HG02610 (cell line): ENCODE results near the gene BBS5.
"Not testable (repeated sequence)": the region's sequence is repeated elsewhere in the genome, so short reads cannot be mapped to it uniquely, and the experiment has no call there.

ENCODE experiments used
- ATAC-seq: cut with Tn5 transposase; IDR thresholded peaks from one replicate; pipeline ENCODE4 v1.9.1; 2021; ENCODE audit warnings: mild to moderate bottlenecking, moderate library complexity; ENCODE audit not compliant: unreplicated experiment

The BBS5 gene

GRCh38 chr2:169479257-169480078, at the start of gene BBS5:
Gene BBS5, plus strand, starts transcription at chr2:169479494. Its CDS starts 60 bp downstream, at chr2:169479554.
- ATAC-seq, result peak; percentile 99

- ATAC-seq, result not testable (repeated sequence)
These were observed 47.5 kb upstream of the BBS5 start for GRCh38 chr2:169431772-169432171.

DNA sequence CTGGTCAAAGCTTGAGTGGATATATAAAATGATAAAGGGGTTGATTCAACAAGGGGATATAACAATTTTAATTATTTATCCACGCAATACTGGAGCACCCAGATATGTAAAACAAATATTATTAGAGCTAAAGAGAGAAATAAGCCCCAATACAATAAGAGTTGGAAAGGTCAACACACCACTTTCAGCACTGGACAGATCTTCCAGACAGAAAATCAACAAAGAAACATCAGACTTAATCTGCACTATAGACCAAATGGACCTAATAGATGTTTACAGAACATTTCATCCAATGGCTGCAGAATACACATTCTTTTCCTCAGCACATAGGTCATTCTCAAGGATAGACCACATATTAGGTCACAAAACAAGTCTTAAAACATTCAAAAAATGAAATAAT, 45.1 kb upstream of the BBS5 start:
- not testable (repeated sequence) for ATAC-seq

- ATAC-seq, result no peak
These were observed 40.7 kb upstream of the BBS5 start for GRCh38 chr2:169438466-169439072.

GRCh38 chr2:169439900-169440299, 39.4 kb upstream of the BBS5 start:
- no peak for ATAC-seq

DNA sequence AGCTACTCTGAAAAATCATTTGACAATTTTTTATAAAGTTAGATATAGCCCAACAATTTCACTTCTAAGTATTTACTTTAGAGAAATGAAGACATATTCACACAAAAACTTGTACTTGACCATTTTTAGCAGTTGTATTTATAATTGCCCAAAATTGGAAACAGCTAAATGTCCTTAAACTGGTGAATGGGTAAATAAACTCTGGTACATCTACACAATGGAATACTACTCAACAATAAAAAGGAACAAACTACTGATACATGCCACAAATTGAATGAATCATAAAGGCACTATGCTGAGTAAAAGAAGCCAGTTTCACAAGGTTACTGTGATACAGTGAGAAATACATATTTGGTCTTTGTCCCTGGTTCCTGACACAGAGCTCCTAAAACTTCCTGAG, 32.8 kb upstream of the BBS5 start:
- ATAC-seq, result no peak

GRCh38 chr2:169448316-169448715, 31.0 kb upstream of the BBS5 start:
- ATAC-seq, result no peak

GRCh38 chr2:169448865-169449264, 30.4 kb upstream of the BBS5 start:
- no peak for ATAC-seq

DNA sequence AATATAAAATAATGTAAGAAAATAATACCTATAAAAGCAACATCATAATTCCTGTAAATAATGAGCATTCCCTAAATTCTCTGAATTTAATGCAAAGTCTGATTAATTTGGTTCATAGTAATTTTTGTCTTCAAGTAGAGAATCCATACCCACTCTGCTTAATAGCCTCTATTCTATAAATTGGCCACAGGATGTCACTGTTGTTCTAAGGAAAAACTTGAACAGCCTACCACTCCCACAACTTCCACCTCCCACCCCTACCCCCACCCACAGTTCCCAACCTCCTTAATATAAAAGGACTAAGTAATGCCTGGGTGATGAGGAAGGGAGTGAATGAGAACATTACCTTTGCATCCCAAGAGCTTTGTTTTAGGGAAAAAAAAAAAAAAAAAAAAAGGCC, 27.2 kb upstream of the BBS5 start:
- ATAC-seq, result no peak

DNA sequence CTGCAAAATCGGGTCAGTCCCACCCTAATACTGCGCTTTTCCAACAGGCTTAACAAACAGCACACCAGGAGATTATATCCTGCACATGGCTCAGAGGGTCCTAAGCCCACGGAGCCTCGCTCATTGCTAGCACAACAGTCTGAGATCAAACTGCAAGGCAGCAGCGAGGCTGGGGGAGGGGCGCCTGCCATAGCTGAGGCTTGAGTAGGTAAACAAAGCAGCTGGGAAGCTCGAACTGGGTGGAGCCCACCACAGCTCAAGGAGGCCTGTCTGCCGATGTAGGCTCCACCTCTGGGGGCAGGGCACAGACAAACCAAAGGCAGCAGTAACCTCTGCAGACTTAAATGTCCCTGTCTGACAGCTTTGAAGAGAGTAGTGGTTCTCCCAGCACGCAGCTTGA, 26.2 kb upstream of the BBS5 start:
- not testable (repeated sequence) for ATAC-seq

DNA sequence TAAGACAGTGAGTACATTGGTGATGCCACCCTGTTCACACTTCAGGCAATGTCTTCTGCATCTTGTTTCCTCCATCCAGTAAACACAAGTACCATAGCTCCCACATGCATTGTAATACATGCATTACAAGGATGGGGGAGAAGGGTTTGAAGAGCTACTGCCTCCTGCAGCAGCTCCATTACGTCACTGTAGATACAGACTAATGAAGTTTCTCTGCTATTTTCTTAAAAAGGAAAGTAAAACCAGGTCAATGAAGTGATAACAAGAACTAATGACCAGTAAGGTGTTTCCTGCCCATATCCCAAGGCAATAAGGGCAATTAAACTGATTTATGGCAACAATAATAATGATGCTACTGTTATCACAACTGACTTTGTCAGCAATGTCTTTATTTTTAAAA, 18.2 kb upstream of the BBS5 start:
- ATAC-seq, result no peak

GRCh38 chr2:169462896-169463695, 16.2 kb upstream of the BBS5 start:
- ATAC-seq, result no peak

- no peak for ATAC-seq
These were observed 14.8 kb upstream of the BBS5 start for GRCh38 chr2:169464466-169464865.

GRCh38 chr2:169464882-169465281, 14.4 kb upstream of the BBS5 start:
- no peak for ATAC-seq

GRCh38 chr2:169468841-169469240, 10.5 kb upstream of the BBS5 start:
- no peak for ATAC-seq

DNA sequence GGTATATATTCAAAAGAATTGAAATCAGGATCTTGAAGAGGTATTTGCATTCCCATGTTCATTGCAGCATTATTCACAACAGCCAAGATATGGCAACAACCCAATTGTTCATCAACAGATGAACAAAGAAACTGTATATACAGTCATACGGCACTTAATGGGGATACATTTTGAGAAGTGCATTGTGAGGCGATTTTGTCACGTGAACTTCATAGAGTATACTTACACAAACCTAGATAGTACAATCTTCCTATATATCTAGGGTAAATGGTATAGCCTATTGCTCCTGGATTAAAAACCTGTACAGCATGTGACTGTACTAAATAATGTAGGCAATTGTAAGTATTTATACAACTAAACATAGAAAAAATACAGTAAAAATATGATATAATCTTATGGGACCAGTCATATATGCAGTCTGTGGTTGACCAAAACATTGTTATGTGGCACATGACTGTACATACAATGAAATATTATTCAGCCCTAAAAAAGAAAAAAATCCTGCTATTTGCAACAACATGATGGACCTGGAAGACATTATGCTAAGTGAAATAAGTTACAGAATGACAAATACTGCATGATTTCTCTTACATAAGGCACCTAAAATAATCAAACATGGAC, 9.2 kb upstream of the BBS5 start:
- ATAC-seq, result no peak

DNA sequence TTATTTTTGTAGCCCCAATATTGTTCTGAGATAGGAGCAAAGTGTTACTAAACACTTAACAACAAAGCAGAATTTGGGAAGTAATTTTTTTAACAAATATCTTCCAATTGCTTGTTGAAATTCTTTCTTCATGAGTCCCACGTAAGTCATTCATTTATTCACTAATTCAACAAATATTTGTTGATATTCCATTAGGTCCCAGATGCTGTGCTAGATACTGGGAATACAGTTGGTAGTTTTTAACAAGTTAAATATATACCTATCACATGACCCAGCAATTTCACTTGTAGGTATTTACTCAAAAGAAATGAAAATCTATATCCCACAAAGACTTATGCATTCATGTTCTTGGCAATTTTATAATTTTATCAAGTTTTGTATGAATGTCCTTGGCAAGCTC, 7.0 kb upstream of the BBS5 start:
- ATAC-seq, result no peak

- no peak for ATAC-seq
These were observed 2.8 kb upstream of the BBS5 start for GRCh38 chr2:169476459-169476858.

GRCh38 chr2:169478339-169478738, 955 bp upstream of the BBS5 start:
- no peak for ATAC-seq

GRCh38 chr2:169478745-169479256, 493 bp upstream of the BBS5 start:
- ATAC-seq, result no peak

GRCh38 chr2:169480079-169480465, 778 bp downstream of the BBS5 start:
- no peak for ATAC-seq
